Stimulated activated naive CD8-positive, alpha-beta T cell treated with anti-CD3 and anti-CD28 coated beads, Interleukin-15, Interleukin-2, amounts not matched to agents 100 ng/mL and 50 ng/mL, for 24 hours (primary cell): ENCODE data around the gene COL4A4.
A peak's percentile ranks its signal among the peaks of the same experiment; 100 is the strongest.
"Not testable (repeated sequence)": the region's sequence is repeated elsewhere in the genome, so short reads cannot be mapped to it uniquely, and the experiment has no call there.

Source experiments
- H3K27ac Mint-ChIP-seq: one replicate; pipeline ENCODE4 v1.8.0; 2021; ENCODE audit warnings: mild to moderate bottlenecking, mixed read lengths
- H3K27me3 Mint-ChIP-seq: one replicate; pipeline ENCODE4 v1.8.0; 2021; ENCODE audit warnings: mixed read lengths
- H3K36me3 Mint-ChIP-seq: one replicate; pipeline ENCODE4 v1.8.0; 2021; ENCODE audit warnings: low read depth, mixed read lengths
- H3K4me1 Mint-ChIP-seq: one replicate; pipeline ENCODE4 v1.8.0; 2021; ENCODE audit warnings: low read depth, mixed read lengths
- H3K4me3 Mint-ChIP-seq: one replicate; pipeline ENCODE4 v1.8.0; 2021; ENCODE audit warnings: mild to moderate bottlenecking, mixed read lengths
- H3K9me3 Mint-ChIP-seq: one replicate; pipeline ENCODE4 v1.8.0; 2021; ENCODE audit warnings: mixed read lengths

Gene COL4A4

DNA sequence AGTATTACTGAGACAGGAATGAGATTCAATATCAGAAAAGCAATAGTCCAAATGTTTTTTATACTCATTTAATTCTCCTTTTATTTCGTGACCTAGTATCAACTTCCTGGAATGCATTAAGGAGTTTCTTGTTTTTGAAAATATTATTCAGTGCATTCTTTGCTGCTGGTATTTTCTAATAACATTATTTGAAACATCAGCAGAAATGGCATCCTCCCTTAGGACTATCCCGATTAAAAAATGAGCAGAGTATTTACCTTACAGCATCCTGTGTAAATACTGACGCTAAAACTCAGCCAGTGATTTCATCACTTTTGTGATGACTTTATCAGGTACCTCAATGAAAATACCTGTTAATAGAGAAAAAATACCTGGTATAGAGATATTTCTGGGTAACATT lies 16.8 kb upstream of the COL4A4 start:
- no peak overlapping the region for H3K4me3 Mint-ChIP-seq
- H3K27ac Mint-ChIP-seq, result no peak overlapping the region
- no peaks in the 10 kb centered on the region for H3K9me3 Mint-ChIP-seq
- no peaks in the 10 kb centered on the region for H3K36me3 Mint-ChIP-seq
- H3K27me3 Mint-ChIP-seq, result no peaks in the 10 kb centered on the region
- H3K4me1 Mint-ChIP-seq, result no peaks in the 10 kb centered on the region

GRCh38 chr2:227179988-227180685 lies 16.1 kb upstream of the COL4A4 start:
- H3K27ac Mint-ChIP-seq, result no peak overlapping the region
- no peaks in the 10 kb centered on the region for H3K4me1 Mint-ChIP-seq
- no peaks in the 10 kb centered on the region for H3K27me3 Mint-ChIP-seq
- H3K4me3 Mint-ChIP-seq, result no peak overlapping the region
- no peaks in the 10 kb centered on the region for H3K36me3 Mint-ChIP-seq
- H3K9me3 Mint-ChIP-seq, result no peaks in the 10 kb centered on the region

GRCh38 chr2:227177592-227178336 lies 13.8 kb upstream of the COL4A4 start:
- H3K27ac Mint-ChIP-seq, result no peak overlapping the region
- peaks cover 5% of the 10 kb centered on the region for H3K27me3 Mint-ChIP-seq
- H3K4me1 Mint-ChIP-seq, result no peaks in the 10 kb centered on the region
- H3K36me3 Mint-ChIP-seq, result no peaks in the 10 kb centered on the region
- no peaks in the 10 kb centered on the region for H3K9me3 Mint-ChIP-seq
- H3K4me3 Mint-ChIP-seq, result no peak overlapping the region

DNA sequence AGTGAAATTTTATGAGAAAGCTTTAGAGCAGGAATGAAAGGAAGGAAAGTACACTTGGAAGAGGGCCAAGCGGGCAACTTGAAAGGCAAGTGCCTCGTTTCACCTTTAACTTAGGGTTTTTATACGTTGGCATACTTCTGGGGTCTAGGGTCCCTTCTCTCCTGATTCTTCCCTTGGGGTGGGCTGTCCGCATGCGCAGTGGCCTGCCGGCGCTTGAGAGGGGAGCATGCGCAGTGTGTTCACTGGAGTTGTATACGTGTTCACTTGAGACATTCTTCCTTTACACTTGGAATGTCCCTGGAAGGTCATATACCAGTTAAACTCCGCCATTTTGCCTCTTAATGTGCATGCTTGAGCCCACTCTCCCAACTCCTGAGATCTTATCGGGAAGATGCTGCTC lies 7.8 kb upstream of the COL4A4 start:
- not testable (repeated sequence) for H3K4me1 Mint-ChIP-seq, H3K9me3 Mint-ChIP-seq, H3K4me3 Mint-ChIP-seq, H3K27ac Mint-ChIP-seq, H3K36me3 Mint-ChIP-seq
- peaks cover 27% of the 10 kb centered on the region for H3K27me3 Mint-ChIP-seq

DNA sequence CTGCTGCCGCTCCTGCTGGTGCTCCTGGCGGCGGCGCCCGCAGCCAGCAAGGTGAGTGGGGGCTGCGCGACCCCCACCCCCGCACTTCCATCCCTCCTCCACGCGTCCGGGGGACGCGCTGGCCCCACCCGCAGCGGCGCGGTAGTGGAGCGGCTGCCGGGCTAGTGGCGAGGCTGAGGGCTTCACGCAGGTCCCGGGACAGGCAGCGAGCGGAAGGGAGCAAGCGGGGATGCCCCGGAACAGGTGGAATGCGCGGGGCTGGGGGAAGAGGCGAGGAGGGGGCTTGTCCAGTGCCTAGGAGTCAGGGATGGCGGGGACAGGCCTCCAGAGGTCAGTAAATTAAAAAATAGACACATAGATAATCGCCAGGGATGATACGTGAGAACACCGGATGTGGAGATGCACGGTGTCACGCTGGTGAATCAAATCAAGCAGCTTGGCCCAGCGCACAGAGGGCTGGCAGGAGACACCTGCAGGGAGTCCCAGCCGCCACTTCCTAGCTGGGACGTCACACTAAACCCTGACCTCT lies 822 bp upstream of the COL4A4 start:
- peaks cover 13% of the 10 kb centered on the region for H3K4me1 Mint-ChIP-seq
- peaks cover 67% of the 10 kb centered on the region for H3K27me3 Mint-ChIP-seq
- H3K4me3 Mint-ChIP-seq, result peak overlapping the region; percentile 61
- H3K9me3 Mint-ChIP-seq, result peaks cover 5% of the 10 kb centered on the region
- H3K36me3 Mint-ChIP-seq, result no peaks in the 10 kb centered on the region
- no peak overlapping the region for H3K27ac Mint-ChIP-seq

GRCh38 chr2:227163485-227163997 lies 464 bp downstream of the COL4A4 start:
- H3K9me3 Mint-ChIP-seq, result peaks cover 6% of the 10 kb centered on the region
- peaks cover 13% of the 10 kb centered on the region for H3K4me1 Mint-ChIP-seq
- peaks cover 72% of the 10 kb centered on the region for H3K27me3 Mint-ChIP-seq
- H3K27ac Mint-ChIP-seq, result no peak overlapping the region
- no peaks in the 10 kb centered on the region for H3K36me3 Mint-ChIP-seq
- H3K4me3 Mint-ChIP-seq, result peak overlapping the region; percentile 56

DNA sequence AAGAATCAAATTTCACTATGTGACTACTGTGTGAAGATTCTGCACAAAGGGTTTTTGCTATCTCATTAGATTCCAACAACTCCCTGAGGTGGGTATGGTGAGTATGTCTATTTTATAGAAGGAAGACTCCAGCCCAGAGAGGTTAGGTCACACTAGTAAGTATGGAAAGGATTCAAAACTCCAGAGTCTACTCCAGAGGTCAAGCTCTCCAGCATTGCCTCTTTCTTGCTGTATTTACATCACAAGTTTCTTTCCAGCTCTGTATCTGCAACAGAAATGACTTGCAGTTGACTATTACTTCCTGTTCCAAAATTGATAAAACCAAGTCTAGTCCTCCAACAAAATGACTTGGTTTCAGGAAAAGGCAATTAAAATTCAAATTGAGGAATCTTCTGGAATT lies 2.1 kb downstream of the COL4A4 start:
- Mint-ChIP-seq H3K4me3 (no peak overlapping the region), H3K27me3 (peaks cover 74% of the 10 kb centered on the region), H3K4me1 (peaks cover 13% of the 10 kb centered on the region), H3K27ac (no peak overlapping the region), H3K9me3 (peaks cover 6% of the 10 kb centered on the region), H3K36me3 (no peaks in the 10 kb centered on the region)

DNA sequence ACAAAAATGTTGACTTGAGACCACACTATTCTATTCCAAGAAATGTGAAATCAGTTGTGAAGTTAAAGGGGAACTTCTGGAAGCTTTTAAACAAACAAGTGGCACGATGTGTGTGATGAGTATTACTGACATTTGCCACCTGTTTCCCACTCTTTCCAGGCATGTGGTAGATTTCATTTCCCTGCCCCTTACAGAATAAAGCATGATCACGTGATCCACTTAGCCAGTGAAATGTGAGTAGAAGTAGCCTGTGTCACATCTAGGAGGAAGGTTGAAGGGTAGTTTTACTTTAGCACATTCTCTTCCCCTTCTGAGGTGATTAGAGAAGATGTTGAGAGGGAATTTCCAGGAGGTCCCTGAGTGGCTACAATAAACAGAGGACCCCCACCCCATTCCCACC lies 3.8 kb downstream of the COL4A4 start:
- H3K9me3 Mint-ChIP-seq, result peaks cover 6% of the 10 kb centered on the region
- H3K36me3 Mint-ChIP-seq, result no peaks in the 10 kb centered on the region
- no peak overlapping the region for H3K27ac Mint-ChIP-seq
- H3K4me3 Mint-ChIP-seq, result no peak overlapping the region
- H3K27me3 Mint-ChIP-seq, result peaks cover 70% of the 10 kb centered on the region
- peaks cover 8% of the 10 kb centered on the region for H3K4me1 Mint-ChIP-seq

- Mint-ChIP-seq H3K27me3 (peaks cover 58% of the 10 kb centered on the region), H3K27ac (no peak overlapping the region), H3K36me3 (no peaks in the 10 kb centered on the region), H3K9me3 (peaks cover 6% of the 10 kb centered on the region), H3K4me3 (no peak overlapping the region), H3K4me1 (no peaks in the 10 kb centered on the region)
Measured at GRCh38 chr2:227154986-227155774, 8.8 kb downstream of the COL4A4 start.

GRCh38 chr2:227153758-227154486 lies 10.1 kb downstream of the COL4A4 start:
- Mint-ChIP-seq H3K36me3 (no peaks in the 10 kb centered on the region), H3K27me3 (peaks cover 55% of the 10 kb centered on the region), H3K27ac (no peak overlapping the region), H3K4me1 (no peaks in the 10 kb centered on the region), H3K4me3 (no peak overlapping the region), H3K9me3 (peaks cover 6% of the 10 kb centered on the region)

DNA sequence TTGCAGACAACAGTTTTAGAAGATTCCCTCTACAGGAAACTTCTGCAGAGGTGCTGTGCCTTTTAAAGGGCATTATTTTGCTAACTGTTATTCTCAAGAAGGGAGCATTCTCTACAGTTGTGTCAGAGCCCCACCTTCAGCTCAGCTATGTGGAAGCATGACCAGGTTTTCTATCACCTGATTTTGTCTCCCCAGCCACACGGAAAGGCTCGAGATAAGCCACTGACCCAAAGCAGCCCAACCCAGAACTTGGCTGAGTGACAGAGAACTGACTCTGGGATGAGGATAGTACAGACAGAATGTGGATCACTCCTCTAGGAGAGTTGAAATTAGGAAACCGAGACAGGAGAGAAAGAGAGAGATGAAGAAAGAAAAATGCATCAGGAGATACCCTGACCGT lies 10.7 kb downstream of the COL4A4 start:
- peaks cover 53% of the 10 kb centered on the region for H3K27me3 Mint-ChIP-seq
- no peak overlapping the region for H3K27ac Mint-ChIP-seq
- H3K4me3 Mint-ChIP-seq, result no peak overlapping the region
- no peaks in the 10 kb centered on the region for H3K4me1 Mint-ChIP-seq
- H3K36me3 Mint-ChIP-seq, result no peaks in the 10 kb centered on the region
- H3K9me3 Mint-ChIP-seq, result peaks cover 6% of the 10 kb centered on the region

DNA sequence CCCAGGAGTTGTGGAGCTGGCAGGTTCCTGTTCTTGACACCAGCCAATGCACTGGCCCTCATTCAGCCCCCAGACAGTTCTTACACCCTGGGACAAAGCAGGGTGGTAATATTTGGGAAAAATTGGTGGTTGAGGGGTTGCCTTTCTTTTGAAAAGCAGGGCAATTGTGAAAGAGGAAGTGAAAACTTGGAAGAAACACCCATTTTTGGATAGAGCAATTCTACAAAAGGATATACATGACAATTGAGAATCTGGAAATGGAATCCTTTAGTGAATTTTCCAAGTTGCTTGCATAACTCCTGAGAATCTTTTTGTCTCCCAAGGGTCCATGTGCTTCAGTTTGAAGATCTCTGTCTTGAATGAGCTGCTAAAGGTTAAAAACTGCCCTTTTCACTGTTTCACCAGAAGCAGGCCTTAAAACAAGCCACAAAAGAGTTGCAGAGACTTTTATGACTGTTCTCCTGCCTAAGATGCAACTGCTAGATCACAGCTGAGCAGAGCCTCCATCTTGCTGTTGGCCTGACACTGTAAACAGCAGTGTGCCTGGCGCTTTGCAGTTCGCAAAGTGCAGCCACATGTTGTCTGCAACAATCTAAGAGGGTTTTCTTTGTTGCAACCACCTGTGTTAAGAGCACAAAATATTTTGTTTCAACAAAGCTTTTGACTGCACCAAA lies 11.8 kb downstream of the COL4A4 start:
- Mint-ChIP-seq H3K27ac (no peak overlapping the region), H3K4me3 (no peak overlapping the region), H3K36me3 (no peaks in the 10 kb centered on the region), H3K4me1 (no peaks in the 10 kb centered on the region), H3K9me3 (peaks cover 9% of the 10 kb centered on the region), H3K27me3 (peaks cover 51% of the 10 kb centered on the region)

- H3K27me3 Mint-ChIP-seq, result peaks cover 42% of the 10 kb centered on the region
- no peaks in the 10 kb centered on the region for H3K36me3 Mint-ChIP-seq
- H3K9me3 Mint-ChIP-seq, result peaks cover 15% of the 10 kb centered on the region
- no peaks in the 10 kb centered on the region for H3K4me1 Mint-ChIP-seq
- H3K27ac Mint-ChIP-seq, result no peak overlapping the region
- no peak overlapping the region for H3K4me3 Mint-ChIP-seq
Measured at GRCh38 chr2:227150222-227150936, 13.6 kb downstream of the COL4A4 start.
